Measurements from ENCODE around the gene GFER. TPM values are rescaled to one million over a fixed set of nuclear protein-coding genes. Genes with fewer than 3 reads are reported as not detected.
A peak's percentile ranks its signal among the peaks of the same experiment; 100 is the strongest.

GFER gene
- polyA plus RNA-seq, 1 donor (not counting 4 experiments of a cell fraction or from before 2014, with no cell fraction given), result 12.0 TPM

- Histone ChIP-seq H3K4me2 (ENCODE audit: control insufficient read depth, extremely low read depth, insufficient read depth, low read depth, low read length) (no peak overlapping the region), H2AFZ (ENCODE audit: control insufficient read depth, low read length) (no peak overlapping the region), H3K79me2 (ENCODE audit: control insufficient read depth, insufficient read depth, low read length) (no peaks in the 10 kb centered on the region), H4K20me1 (ENCODE audit: control insufficient read depth, extremely low read depth, insufficient read depth, low read length) (no peaks in the 10 kb centered on the region), H3K4me3 (ENCODE audit: control insufficient read depth in 2 of 3, extremely low read depth in 1 of 3, insufficient read depth in 2 of 3, low read depth in 1 of 3, low read length in 3 of 3) (peak overlapping the region in 1 of 3 experiments; percentile 53), H3K4me1 (ENCODE audit: control insufficient read depth, extremely low read depth, insufficient read depth, low read length) (peaks cover 33% of the 10 kb centered on the region), H3K9me1 (ENCODE audit: control insufficient read depth, extremely low read depth, insufficient read depth, low read length) (peaks cover under 1% of the 10 kb centered on the region), H3K9me3 (ENCODE audit: control insufficient read depth, low read depth, low read length) (no peaks in the 10 kb centered on the region), H3K27me3 (ENCODE audit: control insufficient read depth, extremely low read depth, insufficient read depth, low read length) (peaks cover 30% of the 10 kb centered on the region), H3K9ac (ENCODE audit: control insufficient read depth, extremely low read depth, insufficient read depth, low read length) (no peak overlapping the region), H3K36me3 (ENCODE audit: control insufficient read depth in 2 of 2, extremely low read depth in 1 of 2, insufficient read depth in 2 of 2, low read length in 2 of 2) (peaks cover 7 to 14% of the 10 kb centered on the region in 2 experiments), H3K27ac (ENCODE audit: control insufficient read depth, insufficient read depth, low read length) (no peak overlapping the region)
- dilution Hi-C loops (cut with MboI; ENCODE audit: extremely low pct_ligation_motif_present, low sequenced_read_pairs), result no loop called here
- DNase-seq (ENCODE audit: low read depth, low spot score) (no peak), FAIRE-seq (no peak)
- TF ChIP-seq CTCF (optimal IDR thresholded peaks at IDR 0.05 in 1 of 3, IDR thresholded peaks at IDR 0.05 in 1 of 3, conservative IDR thresholded peaks at IDR 0.05 in 1 of 3; ENCODE audit: extremely low read depth in 1 of 3, insufficient read depth in 2 of 3, low read length in 3 of 3) (no peak), EZH2 (IDR thresholded peaks at IDR 0.05; ENCODE audit: low read length) (no peak)
Observed at GRCh38 chr16:1990101-1990350, 6.0 kb downstream of the GFER start.

- Histone ChIP-seq H3K4me2 (ENCODE audit: control insufficient read depth, extremely low read depth, insufficient read depth, low read depth, low read length) (peak overlapping the region; percentile 66), H3K9me3 (ENCODE audit: control insufficient read depth, low read depth, low read length) (no peaks in the 10 kb centered on the region), H3K36me3 (ENCODE audit: control insufficient read depth in 2 of 2, extremely low read depth in 1 of 2, insufficient read depth in 2 of 2, low read length in 2 of 2) (peaks cover 7 to 11% of the 10 kb centered on the region in 2 experiments), H2AFZ (ENCODE audit: control insufficient read depth, low read length) (no peak overlapping the region), H3K9me1 (ENCODE audit: control insufficient read depth, extremely low read depth, insufficient read depth, low read length) (no peaks in the 10 kb centered on the region), H3K4me3 (ENCODE audit: control insufficient read depth in 2 of 3, extremely low read depth in 1 of 3, insufficient read depth in 2 of 3, low read depth in 1 of 3, low read length in 3 of 3) (peak overlapping the region in 2 of 3 experiments; percentile 20 to 53), H4K20me1 (ENCODE audit: control insufficient read depth, extremely low read depth, insufficient read depth, low read length) (no peaks in the 10 kb centered on the region), H3K27me3 (ENCODE audit: control insufficient read depth, extremely low read depth, insufficient read depth, low read length) (peaks cover 30% of the 10 kb centered on the region), H3K27ac (ENCODE audit: control insufficient read depth, insufficient read depth, low read length) (no peak overlapping the region), H3K9ac (ENCODE audit: control insufficient read depth, extremely low read depth, insufficient read depth, low read length) (peak overlapping the region; percentile 28), H3K79me2 (ENCODE audit: control insufficient read depth, insufficient read depth, low read length) (no peaks in the 10 kb centered on the region), H3K4me1 (ENCODE audit: control insufficient read depth, extremely low read depth, insufficient read depth, low read length) (peaks cover 28% of the 10 kb centered on the region)
- TF ChIP-seq EZH2 (IDR thresholded peaks at IDR 0.05; ENCODE audit: low read length), result peak; percentile 93
- no peak for TF ChIP-seq CTCF (optimal IDR thresholded peaks at IDR 0.05 in 1 of 3, IDR thresholded peaks at IDR 0.05 in 1 of 3, conservative IDR thresholded peaks at IDR 0.05 in 1 of 3; ENCODE audit: extremely low read depth in 1 of 3, insufficient read depth in 2 of 3, low read length in 3 of 3)
- FAIRE-seq (no peak), DNase-seq (ENCODE audit: low read depth, low spot score) (no peak)
- dilution Hi-C loops (cut with MboI; ENCODE audit: extremely low pct_ligation_motif_present, low sequenced_read_pairs), result no loop called here
Observed at GRCh38 chr16:1990351-1991134, 6.5 kb downstream of the GFER start.

Data from keratinocyte (primary cell).